ENCODE data around the gene VTI1B. TPM values are rescaled to one million over a fixed set of nuclear protein-coding genes. Genes with fewer than 3 reads are reported as not detected.
A peak's percentile ranks its signal among the peaks of the same experiment; 100 is the strongest.

VTI1B gene
- total RNA-seq, 1 experiment from 2014 or later: 117 TPM

DNA sequence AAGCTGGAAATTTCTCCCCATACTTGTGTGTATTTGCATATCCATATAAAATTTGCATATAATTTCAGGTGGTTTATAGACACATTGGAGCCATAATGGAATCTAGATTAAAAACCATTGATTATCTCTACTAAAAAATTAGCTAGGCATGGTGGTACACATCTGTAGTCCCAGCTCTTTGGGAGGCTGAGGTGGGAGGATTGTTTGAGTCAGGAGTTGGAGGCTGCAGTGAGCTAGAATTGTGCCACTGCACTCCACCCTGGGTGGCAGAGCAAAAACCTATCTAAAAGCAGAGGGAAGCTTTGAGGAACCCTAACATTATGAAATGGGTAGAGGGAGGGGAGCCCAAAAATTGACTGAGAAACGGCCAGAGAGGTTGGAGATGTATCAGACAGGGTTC lies 23.7 kb upstream of the VTI1B start:
- Histone ChIP-seq H3K9me3 (no peaks in the 10 kb centered on the region), H3K36me3 (ENCODE audit: control insufficient read depth, insufficient read depth, low read length) (no peaks in the 10 kb centered on the region), H3K4me1 (0 out of 2 replicates have a peak, but pooled peaks cover 7% of the 10 kb centered on the region), H3K4me3 (ENCODE audit: low read depth, low read length) (no peak overlapping the region), H3K27me3 (replicated peaks; ENCODE audit: control insufficient read depth, insufficient read depth, low read length) (no peaks in the 10 kb centered on the region)
- H3K27me3 Mint-ChIP-seq (ENCODE audit: insufficient read depth, unreplicated experiment): no peaks in the 10 kb centered on the region
- no TSS peak for BruUV-seq (replicated peaks)
- H3K36me3 Mint-ChIP-seq (ENCODE audit: insufficient read depth, unreplicated experiment): peaks cover 17% of the 10 kb centered on the region
- H3K27ac Mint-ChIP-seq (ENCODE audit: unreplicated experiment): no peak overlapping the region
- CTCF ChIA-PET: no interaction called here
- POLR2A ChIA-PET: no interaction called here
- intact Hi-C loops (cut with micrococcal nuclease; ENCODE audit: unreplicated experiment): no loop called here
- no peaks in the 10 kb centered on the region for H3K9me3 Mint-ChIP-seq (ENCODE audit: unreplicated experiment)
- no peak for DNase-seq
- no peak overlapping the region for H3K4me3 Mint-ChIP-seq (ENCODE audit: unreplicated experiment)
- peaks cover 6% of the 10 kb centered on the region for H3K4me1 Mint-ChIP-seq (ENCODE audit: low read depth, unreplicated experiment)
- TF ChIP-seq, protein P1, sequence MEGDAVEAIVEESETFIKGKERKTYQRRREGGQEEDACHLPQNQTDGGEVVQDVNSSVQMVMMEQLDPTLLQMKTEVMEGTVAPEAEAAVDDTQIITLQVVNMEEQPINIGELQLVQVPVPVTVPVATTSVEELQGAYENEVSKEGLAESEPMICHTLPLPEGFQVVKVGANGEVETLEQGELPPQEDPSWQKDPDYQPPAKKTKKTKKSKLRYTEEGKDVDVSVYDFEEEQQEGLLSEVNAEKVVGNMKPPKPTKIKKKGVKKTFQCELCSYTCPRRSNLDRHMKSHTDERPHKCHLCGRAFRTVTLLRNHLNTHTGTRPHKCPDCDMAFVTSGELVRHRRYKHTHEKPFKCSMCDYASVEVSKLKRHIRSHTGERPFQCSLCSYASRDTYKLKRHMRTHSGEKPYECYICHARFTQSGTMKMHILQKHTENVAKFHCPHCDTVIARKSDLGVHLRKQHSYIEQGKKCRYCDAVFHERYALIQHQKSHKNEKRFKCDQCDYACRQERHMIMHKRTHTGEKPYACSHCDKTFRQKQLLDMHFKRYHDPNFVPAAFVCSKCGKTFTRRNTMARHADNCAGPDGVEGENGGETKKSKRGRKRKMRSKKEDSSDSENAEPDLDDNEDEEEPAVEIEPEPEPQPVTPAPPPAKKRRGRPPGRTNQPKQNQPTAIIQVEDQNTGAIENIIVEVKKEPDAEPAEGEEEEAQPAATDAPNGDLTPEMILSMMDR (IDR thresholded peaks at IDR 0.05; ENCODE audit: insufficient read depth in 1 of 2, low read depth in 1 of 2, low read length in 1 of 2, severe bottlenecking in 1 of 2, unreplicated experiment in 1 of 2): no peak

DNA sequence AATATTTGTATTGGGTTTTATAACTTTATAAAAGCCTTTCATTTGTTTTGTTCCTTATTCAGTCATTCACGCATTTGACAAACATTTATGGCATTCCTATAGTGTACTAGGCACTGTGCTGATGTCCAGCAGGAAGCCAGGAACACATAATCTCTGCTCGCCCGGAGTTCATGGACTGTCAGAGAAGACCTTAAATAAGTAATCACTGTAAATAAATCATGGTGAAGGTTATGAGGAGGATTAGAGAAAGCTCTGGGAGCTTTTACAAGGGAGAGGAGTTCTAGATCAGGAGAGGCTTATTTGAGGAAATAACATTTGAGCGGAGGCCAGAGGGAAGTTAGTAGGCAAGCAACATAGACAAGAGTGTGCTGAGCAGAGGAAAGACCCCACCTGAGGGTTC lies 22.6 kb upstream of the VTI1B start:
- H3K9me3 Mint-ChIP-seq (ENCODE audit: unreplicated experiment): no peaks in the 10 kb centered on the region
- no peaks in the 10 kb centered on the region for H3K27me3 Mint-ChIP-seq (ENCODE audit: insufficient read depth, unreplicated experiment)
- 0 out of 2 replicates have a peak, but pooled peaks cover 7% of the 10 kb centered on the region for H3K4me1 ChIP-seq
- H3K4me3 Mint-ChIP-seq (ENCODE audit: unreplicated experiment): no peak overlapping the region
- intact Hi-C loops (cut with micrococcal nuclease; ENCODE audit: unreplicated experiment): no loop called here
- H3K36me3 ChIP-seq (ENCODE audit: control insufficient read depth, insufficient read depth, low read length): no peaks in the 10 kb centered on the region
- H3K27ac Mint-ChIP-seq (ENCODE audit: unreplicated experiment): no peak overlapping the region
- H3K36me3 Mint-ChIP-seq (ENCODE audit: insufficient read depth, unreplicated experiment): peaks cover 23% of the 10 kb centered on the region
- TF ChIP-seq, protein P1 (IDR thresholded peaks at IDR 0.05; ENCODE audit: insufficient read depth in 1 of 2, low read depth in 1 of 2, low read length in 1 of 2, severe bottlenecking in 1 of 2, unreplicated experiment in 1 of 2): no peak
- ChIA-PET CTCF (no interaction called here), POLR2A (no interaction called here)
- no peak overlapping the region for H3K4me3 ChIP-seq (ENCODE audit: low read depth, low read length)
- no peaks in the 10 kb centered on the region for H3K9me3 ChIP-seq
- H3K4me1 Mint-ChIP-seq (ENCODE audit: low read depth, unreplicated experiment): peaks cover 6% of the 10 kb centered on the region
- BruUV-seq (replicated peaks): no TSS peak
- H3K27me3 ChIP-seq (replicated peaks; ENCODE audit: control insufficient read depth, insufficient read depth, low read length): no peaks in the 10 kb centered on the region
- no peak for DNase-seq

DNA sequence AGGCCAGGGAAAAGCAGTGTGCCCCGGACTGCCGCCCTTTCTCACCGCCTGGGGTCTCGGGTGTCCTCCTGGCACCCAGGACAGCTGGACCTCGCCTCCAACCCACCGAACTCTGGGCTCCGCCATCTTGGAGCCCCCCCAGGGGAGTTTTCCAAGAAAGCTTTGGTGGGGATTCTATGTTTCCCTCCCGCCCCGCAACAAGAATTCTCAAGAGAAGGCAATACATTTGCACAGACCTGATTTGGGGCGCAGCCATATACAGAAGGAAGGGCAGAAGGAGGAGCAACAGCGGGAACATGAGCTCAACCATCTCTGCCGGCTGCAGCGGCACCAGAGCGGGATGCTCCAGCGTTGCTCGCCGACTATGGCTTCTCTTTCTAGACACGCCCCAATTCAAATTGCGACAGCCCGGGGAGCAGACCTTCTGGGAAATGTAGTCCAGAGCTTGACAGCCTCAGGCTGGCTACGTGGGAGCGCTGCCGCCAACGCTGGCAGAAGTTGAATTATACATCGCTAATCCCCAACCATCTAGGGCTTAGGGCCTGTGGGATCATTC lies 21.0 kb upstream of the VTI1B start, which contains the start of gene RDH11:
TSS of gene RDH11 (minus strand) at position 371 of the 556 bp plus-strand sequence. CDS start at position 310, 61 bp downstream.
- POLR2A ChIA-PET: interaction anchor here (0.6 to 1.8 kb wide), 11 partner anchors 9 to 336 kb away, joined by 3 to 15 read pairs (median 4); partner anchors contain the start of genes ATP6V1D, EIF2S1, PIGH and ZFYVE26
- H3K4me3 ChIP-seq (ENCODE audit: low read depth, low read length): peak within 1 kb of the TSS; percentile 50
- intact Hi-C loops (cut with micrococcal nuclease; ENCODE audit: unreplicated experiment): loop anchor here (1.0 to 2.0 kb wide), 2 partner anchors 21 to 77 kb away; partner anchors contain the start of genes ARG2 and VTI1B
- CTCF ChIA-PET: interaction anchor here (1.0 to 2.2 kb wide), 7 partner anchors 9 to 114 kb away, joined by 3 to 16 read pairs (median 3); partner anchors contain the start of genes PIGH and VTI1B
- no peaks in the 10 kb centered on the region; the same call in 1 of the 2 replicates for H3K36me3 ChIP-seq (ENCODE audit: control insufficient read depth, insufficient read depth, low read length)
- Mint-ChIP-seq H3K36me3 (ENCODE audit: insufficient read depth, unreplicated experiment) (peaks cover 37% of the 10 kb centered on the region), H3K9me3 (ENCODE audit: unreplicated experiment) (no peaks in the 10 kb centered on the region), H3K4me3 (ENCODE audit: unreplicated experiment) (peak within 1 kb of the TSS; percentile 100), H3K27ac (ENCODE audit: unreplicated experiment) (peak within 1 kb of the TSS; percentile 99), H3K27me3 (ENCODE audit: insufficient read depth, unreplicated experiment) (no peaks in the 10 kb centered on the region), H3K4me1 (ENCODE audit: low read depth, unreplicated experiment) (peaks cover 6% of the 10 kb centered on the region)
- no peaks in the 10 kb centered on the region for H3K9me3 ChIP-seq
- BruUV-seq (replicated peaks): no TSS peak
- H3K4me1 ChIP-seq: 0 out of 2 replicates have a peak, but pooled peaks cover 7% of the 10 kb centered on the region
- peak; percentile 89 to 91 for DNase-seq
- H3K27me3 ChIP-seq (replicated peaks; ENCODE audit: control insufficient read depth, insufficient read depth, low read length): no peaks in the 10 kb centered on the region
- TF ChIP-seq, protein P1 (IDR thresholded peaks at IDR 0.05; ENCODE audit: insufficient read depth in 1 of 2, low read depth in 1 of 2, low read length in 1 of 2, severe bottlenecking in 1 of 2, unreplicated experiment in 1 of 2): no peak
